ENCODE measurements around the gene DACT2.

Gene DACT2

DNA sequence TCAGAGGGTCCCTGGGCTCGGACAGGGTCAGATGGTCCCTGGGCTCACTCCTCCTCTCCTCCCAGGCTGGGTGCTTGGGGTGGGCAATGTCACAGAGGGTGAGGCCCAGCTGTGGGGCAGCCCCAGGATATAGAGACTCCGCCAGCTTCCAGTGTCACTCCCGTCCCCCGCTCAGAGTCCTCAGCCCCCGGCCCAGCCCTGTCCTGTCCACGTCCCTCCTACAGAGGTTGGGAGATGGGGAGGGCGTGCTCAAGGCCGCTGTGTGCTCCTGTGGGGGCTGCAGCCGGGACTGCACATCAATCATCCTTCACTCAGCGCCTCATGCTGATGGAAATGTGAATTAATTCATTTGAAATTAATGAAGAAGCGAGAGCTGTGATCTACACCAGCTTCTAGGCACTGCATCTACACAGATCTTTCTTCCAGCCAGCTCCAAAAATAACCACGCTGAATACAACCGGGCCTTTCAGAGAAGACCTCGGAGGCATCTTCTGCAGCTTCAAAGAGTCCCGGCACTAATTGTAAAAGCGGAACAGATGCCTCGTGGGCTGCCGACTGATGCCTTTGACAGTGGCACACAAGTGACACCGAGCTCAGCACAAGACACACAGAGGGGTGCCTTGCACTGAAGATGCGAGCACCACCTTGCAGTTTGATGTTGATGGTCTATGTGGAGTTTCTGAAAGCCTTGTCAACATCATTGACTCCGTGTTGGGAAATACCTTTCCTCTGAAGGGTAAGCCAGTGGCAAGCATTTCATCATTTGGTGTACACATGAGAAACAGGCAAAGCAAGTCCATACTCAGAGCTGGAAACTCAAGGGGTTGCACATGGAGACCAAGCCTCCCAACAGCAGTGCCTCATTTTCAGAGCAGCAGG lies 39.3 kb downstream of the DACT2 start:
- ChIA-PET CTCF (no interaction called here), POLR2A (no interaction called here)
- DNase-seq (ENCODE audit: extremely low spot score), result no peak
- TF ChIP-seq, protein P1, sequence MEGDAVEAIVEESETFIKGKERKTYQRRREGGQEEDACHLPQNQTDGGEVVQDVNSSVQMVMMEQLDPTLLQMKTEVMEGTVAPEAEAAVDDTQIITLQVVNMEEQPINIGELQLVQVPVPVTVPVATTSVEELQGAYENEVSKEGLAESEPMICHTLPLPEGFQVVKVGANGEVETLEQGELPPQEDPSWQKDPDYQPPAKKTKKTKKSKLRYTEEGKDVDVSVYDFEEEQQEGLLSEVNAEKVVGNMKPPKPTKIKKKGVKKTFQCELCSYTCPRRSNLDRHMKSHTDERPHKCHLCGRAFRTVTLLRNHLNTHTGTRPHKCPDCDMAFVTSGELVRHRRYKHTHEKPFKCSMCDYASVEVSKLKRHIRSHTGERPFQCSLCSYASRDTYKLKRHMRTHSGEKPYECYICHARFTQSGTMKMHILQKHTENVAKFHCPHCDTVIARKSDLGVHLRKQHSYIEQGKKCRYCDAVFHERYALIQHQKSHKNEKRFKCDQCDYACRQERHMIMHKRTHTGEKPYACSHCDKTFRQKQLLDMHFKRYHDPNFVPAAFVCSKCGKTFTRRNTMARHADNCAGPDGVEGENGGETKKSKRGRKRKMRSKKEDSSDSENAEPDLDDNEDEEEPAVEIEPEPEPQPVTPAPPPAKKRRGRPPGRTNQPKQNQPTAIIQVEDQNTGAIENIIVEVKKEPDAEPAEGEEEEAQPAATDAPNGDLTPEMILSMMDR (IDR thresholded peaks at IDR 0.05; ENCODE audit: control extremely low read depth, extremely low read depth, low read depth, missing control alignments), result no peak

DNA sequence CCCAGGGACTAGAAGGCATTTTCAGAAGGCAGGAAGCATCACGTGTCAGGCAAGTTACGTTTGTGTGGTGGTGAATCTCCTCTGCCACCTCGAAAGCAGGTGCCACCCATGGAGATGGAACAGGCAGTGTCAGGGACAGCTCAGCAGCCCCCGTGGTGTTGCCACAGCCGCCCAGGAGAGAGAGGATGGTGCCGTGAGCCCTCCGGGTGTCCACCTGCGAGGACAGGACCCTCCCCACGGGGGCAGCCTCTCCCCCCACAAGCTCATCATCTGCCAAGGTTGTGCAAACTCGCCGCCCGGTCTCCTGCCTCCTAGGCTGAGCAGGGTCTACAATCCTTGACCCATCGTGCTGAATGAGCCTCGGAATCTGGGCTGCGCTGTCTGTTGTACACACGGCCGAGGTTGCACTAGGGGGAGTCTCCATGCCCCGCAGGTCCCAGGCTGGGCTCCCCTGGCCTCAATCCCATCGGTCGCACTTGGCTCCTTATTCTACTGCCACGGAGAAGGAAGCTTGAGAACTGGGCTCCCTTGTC lies 40.1 kb downstream of the DACT2 start:
- CTCF ChIA-PET, result no interaction called here
- DNase-seq (ENCODE audit: extremely low spot score), result no peak
- TF ChIP-seq, protein P1 (IDR thresholded peaks at IDR 0.05; ENCODE audit: control extremely low read depth, extremely low read depth, low read depth, missing control alignments), result no peak
- POLR2A ChIA-PET, result no interaction called here

DNA sequence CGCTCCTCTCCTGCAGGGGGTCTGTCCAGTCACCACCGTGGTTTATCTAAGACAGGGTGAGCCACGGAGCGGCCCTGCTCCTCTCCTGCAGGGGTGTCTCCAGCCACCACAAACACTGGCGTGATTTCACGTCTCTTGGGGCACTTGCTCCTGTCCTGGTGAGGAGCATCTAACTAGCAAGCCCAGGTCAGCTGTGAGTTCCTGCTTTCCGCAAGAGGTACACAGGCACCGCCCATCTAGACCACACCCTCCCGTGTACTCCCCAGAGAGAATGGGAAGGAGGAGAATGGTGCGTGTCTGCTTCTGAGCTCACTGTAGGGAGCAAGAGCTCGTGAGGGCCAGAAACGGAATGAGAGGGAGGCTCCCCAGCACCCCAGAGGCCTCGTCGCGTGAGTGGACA lies 40.7 kb downstream of the DACT2 start:
- DNase-seq (ENCODE audit: extremely low spot score), result no peak
- TF ChIP-seq, protein P1 (IDR thresholded peaks at IDR 0.05; ENCODE audit: control extremely low read depth, extremely low read depth, low read depth, missing control alignments), result no peak
- POLR2A ChIA-PET, result no interaction called here
- CTCF ChIA-PET, result no interaction called here

DNA sequence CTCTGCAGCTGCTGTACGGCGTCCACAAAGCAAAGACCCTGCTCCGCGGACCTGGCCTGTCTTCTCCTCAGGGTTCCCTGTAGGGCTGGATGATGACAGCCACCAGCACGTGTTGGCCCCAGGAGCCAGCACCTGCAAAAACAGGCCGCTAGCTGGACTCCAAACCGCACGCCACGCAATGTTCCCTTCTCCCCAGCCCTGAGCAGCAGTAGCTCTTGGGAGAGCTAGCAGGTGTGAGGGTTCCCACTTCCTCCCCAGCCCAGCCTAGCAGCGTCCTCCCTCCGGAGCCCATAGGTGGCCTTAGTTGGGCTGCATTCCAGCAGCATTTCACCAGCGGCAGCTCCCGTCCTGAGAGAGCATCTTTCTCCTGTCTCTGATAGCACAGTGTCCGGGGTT lies 42.3 kb downstream of the DACT2 start:
- ChIA-PET CTCF (no interaction called here), POLR2A (no interaction called here)
- TF ChIP-seq, protein P1 (IDR thresholded peaks at IDR 0.05; ENCODE audit: control extremely low read depth, extremely low read depth, low read depth, missing control alignments), result no peak
- DNase-seq (ENCODE audit: extremely low spot score), result no peak

DNA sequence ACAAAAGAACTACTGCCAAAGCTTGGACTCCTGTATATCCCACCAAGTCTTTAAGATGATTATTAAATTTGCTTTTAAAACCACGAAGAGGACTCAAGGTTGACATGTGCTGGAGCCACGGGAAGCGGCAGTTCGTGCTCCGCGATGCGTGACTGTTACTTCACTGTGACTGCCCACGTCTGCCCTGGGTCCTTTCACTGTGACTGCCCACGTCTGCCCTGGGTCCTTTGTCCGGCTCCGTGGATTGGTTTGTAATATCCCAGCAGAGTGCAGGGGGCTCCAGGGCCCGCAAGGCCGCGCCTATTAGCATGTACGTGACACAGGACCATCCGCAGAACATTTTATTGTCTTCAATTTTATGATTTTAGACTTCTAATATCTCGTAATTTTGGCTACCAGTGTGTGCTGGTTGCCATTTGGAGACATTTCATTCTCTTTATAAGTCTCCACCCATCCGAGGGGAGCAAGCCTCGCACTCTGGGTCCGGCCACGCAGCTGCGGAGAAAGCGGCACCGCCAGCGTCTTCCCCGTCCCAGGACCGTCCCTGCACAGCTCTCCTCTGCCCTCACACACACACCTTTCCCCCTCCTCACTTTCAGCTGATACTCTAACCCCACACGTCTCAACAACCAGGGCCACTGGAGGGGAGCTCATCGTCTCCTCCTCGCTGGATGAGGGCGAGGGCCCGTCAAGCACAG lies 42.9 kb downstream of the DACT2 start:
- TF ChIP-seq, protein P1 (IDR thresholded peaks at IDR 0.05; ENCODE audit: control extremely low read depth, extremely low read depth, low read depth, missing control alignments), result no peak
- POLR2A ChIA-PET, result no interaction called here
- CTCF ChIA-PET, result no interaction called here
- no peak for DNase-seq (ENCODE audit: extremely low spot score)

DNA sequence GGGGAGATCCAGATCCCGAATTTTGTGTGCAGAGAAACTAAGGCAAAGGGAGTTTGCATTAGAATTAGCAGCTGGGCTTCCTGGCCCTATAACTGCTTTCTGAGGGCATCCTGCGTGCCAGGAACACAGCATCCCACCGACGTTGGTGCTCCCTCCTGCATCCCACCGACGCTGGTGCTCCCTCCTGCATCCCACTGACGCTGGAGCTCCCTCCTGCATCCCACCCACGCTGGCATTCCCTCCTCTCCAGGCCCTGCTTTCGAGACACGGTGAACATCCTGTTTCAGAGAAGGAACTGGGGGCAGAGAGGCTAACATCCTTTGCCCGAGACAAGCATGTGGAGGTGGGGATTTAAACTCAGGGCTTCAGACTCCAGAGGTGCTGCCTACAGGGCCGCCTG lies 44.4 kb downstream of the DACT2 start:
- DNase-seq (ENCODE audit: extremely low spot score), result no peak
- ChIA-PET POLR2A (no interaction called here), CTCF (no interaction called here)
- TF ChIP-seq, protein P1 (IDR thresholded peaks at IDR 0.05; ENCODE audit: control extremely low read depth, extremely low read depth, low read depth, missing control alignments), result no peak
